GM18867 (cell line): Measurements from ENCODE around the gene ACOT12.
"Not testable (repeated sequence)": the region's sequence is repeated elsewhere in the genome, so short reads cannot be mapped to it uniquely, and the experiment has no call there.

ENCODE experiments used
- ATAC-seq: cut with Tn5 transposase; IDR thresholded peaks from one replicate; pipeline ENCODE4 v1.9.1; 2021; ENCODE audit warnings: mild to moderate bottlenecking, moderate library complexity; ENCODE audit not compliant: unreplicated experiment

Gene ACOT12

GRCh38 chr5:81297531-81297930 is 96.4 kb downstream of the ACOT12 start:
- no peak for ATAC-seq

- ATAC-seq: not testable (repeated sequence)
Observed at GRCh38 chr5:81294021-81294420, 99.9 kb downstream of the ACOT12 start.

GRCh38 chr5:81292130-81292529 is 101.8 kb downstream of the ACOT12 start:
- ATAC-seq: no peak

- ATAC-seq: no peak
Observed at GRCh38 chr5:81290146-81290545, 103.8 kb downstream of the ACOT12 start.

- ATAC-seq: peak; percentile 69
Observed at GRCh38 chr5:81288021-81288433, 105.9 kb downstream of the ACOT12 start.

GRCh38 chr5:81286059-81286617 is 107.8 kb downstream of the ACOT12 start:
- peak; percentile 35 for ATAC-seq

- ATAC-seq: no peak
Observed at GRCh38 chr5:81283976-81284375, 110.0 kb downstream of the ACOT12 start.
